Liver (tissue), 9 donors: Measurements from ENCODE around the gene ZMYM4. TPM values are rescaled to one million over a fixed set of nuclear protein-coding genes. Genes with fewer than 3 reads are reported as not detected.

Experiments used
- DNase-seq: peaks from one replicate; pipeline ENCODE4 v3.0.0-alpha.2; 2017; ENCODE audit warnings: low spot score
- H3K27ac ChIP-seq, 2 donors: one replicate each; pipeline ENCODE4 v1.7.0; 2013; ENCODE audit warnings: inconsistent platforms in 2 of 2, low read length in 2 of 2, control low read depth in 1 of 2, low read depth in 1 of 2, mild to moderate bottlenecking in 1 of 2
- H3K27me3 ChIP-seq, 4 donors: one replicate each; pipeline versions ENCODE4 v1.6.1 to v1.7.0; 2013; ENCODE audit warnings: low read length in 3 of 4, inconsistent platforms in 1 of 4, mild to moderate bottlenecking in 1 of 4, moderate library complexity in 1 of 4; ENCODE audit not compliant: control insufficient read depth in 4 of 4, insufficient read depth in 4 of 4
- H3K36me3 ChIP-seq, 4 donors: one replicate each; pipeline versions ENCODE4 v1.6.1 to v1.7.0; 2013; ENCODE audit warnings: low read length in 3 of 4, mild to moderate bottlenecking in 3 of 4, low read depth in 1 of 4, moderate library complexity in 1 of 4; ENCODE audit not compliant: control insufficient read depth in 4 of 4, insufficient read depth in 3 of 4
- H3K4me1 ChIP-seq, 4 donors: one replicate each; pipeline versions ENCODE4 v1.6.1 to v1.7.0; 2013; ENCODE audit warnings: low read length in 3 of 4, mild to moderate bottlenecking in 3 of 4, moderate library complexity in 1 of 4; ENCODE audit not compliant: control insufficient read depth in 4 of 4, insufficient read depth in 4 of 4
- H3K4me3 ChIP-seq, 3 donors: one replicate each; pipeline versions ENCODE4 v1.6.1 to v1.7.0; 2013; ENCODE audit warnings: low read length in 3 of 3, control low read depth in 1 of 3, low read depth in 1 of 3, mild to moderate bottlenecking in 1 of 3
- H3K9ac ChIP-seq, 2 donors: one replicate each; pipeline ENCODE4 v1.7.0; 2013; ENCODE audit warnings: low read length in 2 of 2, mild to moderate bottlenecking in 2 of 2, moderate library complexity in 2 of 2, control low read depth in 1 of 2, low read depth in 1 of 2
- H3K9me3 ChIP-seq, 4 donors: one replicate each; pipeline versions ENCODE4 v1.6.1 to v1.7.0; 2013; ENCODE audit warnings: low read length in 3 of 4; ENCODE audit not compliant: control insufficient read depth in 4 of 4
- ATF3 ChIP-seq: IDR thresholded peaks from 2 replicates; pipeline ENCODE4 v1.6.1; 2016; ENCODE audit warnings: antibody characterized with exemption
- CTCF ChIP-seq: fragments of 150-350 bp; IDR thresholded peaks from 2 replicates; pipeline ENCODE4 v1.5.1; 2017; ENCODE audit warnings: improper control_type of control experiment, low read depth, low read length; ENCODE audit not compliant: missing input control
- EGR1 ChIP-seq, 2 donors: IDR thresholded peaks; 2 replicates each; pipeline ENCODE4 v1.6.1; 2016 to 2018; ENCODE audit warnings: antibody characterized with exemption in 2 of 2, low read depth in 2 of 2
- FOXA1 ChIP-seq: IDR thresholded peaks from 2 replicates; pipeline ENCODE4 v1.6.1; 2016; ENCODE audit warnings: antibody characterized with exemption
- FOXA2 ChIP-seq: IDR thresholded peaks from 2 replicates; pipeline ENCODE4 v1.6.1; 2016; ENCODE audit warnings: antibody characterized with exemption
- GABPA ChIP-seq, 2 donors: IDR thresholded peaks in 1 of 2; conservative IDR thresholded peaks in 1 of 2; 2 replicates each; pipeline ENCODE4 v1.6.1; 2016; ENCODE audit warnings: antibody characterized with exemption in 2 of 2, mild to moderate bottlenecking in 1 of 2, moderate library complexity in 1 of 2
- HNF4A ChIP-seq, 2 donors: conservative IDR thresholded peaks; 2 replicates each; pipeline ENCODE4 v1.6.1; 2016; ENCODE audit warnings: antibody characterized with exemption in 2 of 2, mild to moderate bottlenecking in 2 of 2
- HNF4G ChIP-seq: IDR thresholded peaks from 2 replicates; pipeline ENCODE4 v1.6.1; 2016; ENCODE audit warnings: antibody characterized with exemption
- JUND ChIP-seq, 2 donors: IDR thresholded peaks; 2 replicates each; pipeline ENCODE4 v1.6.1; 2016; ENCODE audit warnings: antibody characterized with exemption in 2 of 2
- MAX ChIP-seq: IDR thresholded peaks from 2 replicates; pipeline ENCODE4 v1.6.1; 2016; ENCODE audit warnings: antibody characterized with exemption
- NR2F2 ChIP-seq: IDR thresholded peaks from 2 replicates; pipeline ENCODE4 v1.6.1; 2016; ENCODE audit warnings: antibody characterized with exemption
- RAD21 ChIP-seq, 2 donors: IDR thresholded peaks; 2 replicates each; pipeline ENCODE4 v1.6.1; 2016; ENCODE audit warnings: antibody characterized with exemption in 2 of 2, mild to moderate bottlenecking in 2 of 2
- REST ChIP-seq: IDR thresholded peaks from 2 replicates; pipeline ENCODE4 v1.6.1; 2016; ENCODE audit warnings: antibody characterized with exemption, mild to moderate bottlenecking
- RXRA ChIP-seq, 2 donors: IDR thresholded peaks; 2 replicates each; pipeline ENCODE4 v1.6.1; 2017 to 2018; ENCODE audit warnings: antibody characterized with exemption in 2 of 2, mild to moderate bottlenecking in 1 of 2
- SP1 ChIP-seq: IDR thresholded peaks from 2 replicates; pipeline ENCODE4 v1.6.1; 2018; ENCODE audit warnings: antibody characterized with exemption, mild to moderate bottlenecking
- TAF1 ChIP-seq: conservative IDR thresholded peaks from 2 replicates; pipeline ENCODE4 v1.6.1; 2016; ENCODE audit warnings: antibody characterized with exemption, mild to moderate bottlenecking
- YY1 ChIP-seq: IDR thresholded peaks from 2 replicates; pipeline ENCODE4 v1.6.1; 2016; ENCODE audit warnings: antibody characterized with exemption, mild to moderate bottlenecking
- ZBTB33 ChIP-seq: IDR thresholded peaks from 2 replicates; pipeline ENCODE4 v1.6.1; 2016; ENCODE audit warnings: antibody characterized with exemption
- WGBS: extraction: QIAGEN DNeasy Blood & Tissue Kit; methylation state at CpG from one replicate; pipeline ENCODE4 v1.1.7; 2013; 5-methylcytosine and 5-hydroxymethylcytosine counted together
- polyA plus RNA-seq, 2 donors: library from polyadenylated mRNA; stranded (reverse) in 1 of 2; unstranded in 1 of 2; fragments of 200-250 nt in 1 of 2; fragments of >200 nt in 1 of 2; fragmentation: Nextera tagmentation in 1 of 2; extraction: Ambion mirVana in 1 of 2; gene quantifications; one replicate each; pipeline versions ENCODE4 v1.2.1 to v1.2.3, GENCODE V29; 2013 to 2015
- total RNA-seq, 2 donors: library from RNA; depleted of rRNA; stranded (reverse); fragments of >200 nt; gene quantifications; one replicate each; pipeline ENCODE4 v1.2.3, GENCODE V29; 2014
- donor health status: healthy.
- donor health status: healthy.
- donor health status: healthy.
- donor health status: healthy.
- donor health status: healthy.

ZMYM4 gene
- total and polyA plus RNA-seq, 4 donors: 5.3 to 16.8 (median 10.5) TPM

- peaks cover 6 to 27% (median 17%) of the 10 kb centered on the region in 4 donors for H3K36me3 ChIP-seq
- 32% methylated on average over 1 of the region's 1 CpG for WGBS
These were observed 186.1 kb downstream of the ZMYM4 start for GRCh38 chr1:35454616-35455015.

More at GRCh38 chr1:35454616-35455015, 186.1 kb downstream of the ZMYM4 start:
- DNase-seq: no peak
- TF ChIP-seq GABPA (IDR thresholded peaks at IDR 0.05 in 1 of 2, conservative IDR thresholded peaks at IDR 0.05 in 1 of 2): no peak
- TF ChIP-seq ZBTB33: no peak
- TF ChIP-seq SP1: no peak
- TF ChIP-seq JUND (IDR thresholded peaks at IDR 0.05): peak in 1 of 2 donors; percentile 46
- TF ChIP-seq FOXA1: no peak
- TF ChIP-seq EGR1 (IDR thresholded peaks at IDR 0.05; ENCODE audit: low read depth in 2 of 2): no peak
- TF ChIP-seq RXRA (IDR thresholded peaks at IDR 0.05): no peak
- no peak for TF ChIP-seq REST
- TF ChIP-seq ATF3: no peak
- no peak for TF ChIP-seq HNF4G
- TF ChIP-seq MAX: peak; percentile 11
- peak in 1 of 2 donors; percentile 8 for TF ChIP-seq RAD21 (IDR thresholded peaks at IDR 0.05)
- no peak for TF ChIP-seq TAF1
- TF ChIP-seq NR2F2: no peak
- peak; percentile 37 for TF ChIP-seq YY1
- no peak for TF ChIP-seq FOXA2
- TF ChIP-seq HNF4A (conservative IDR thresholded peaks at IDR 0.05): peak in 1 of 2 donors; percentile 18
- no peak for TF ChIP-seq CTCF
- H3K4me1 ChIP-seq: peaks cover 0 to 19% (median 13%) of the 10 kb centered on the region in 4 donors
- no peak overlapping the region for H3K4me3 ChIP-seq
- no peaks in the 10 kb centered on the region for H3K9me3 ChIP-seq
- H3K27me3 ChIP-seq: no peaks in the 10 kb centered on the region
- no peak overlapping the region for H3K9ac ChIP-seq
- peak overlapping the region; percentile 4 to 73 for H3K27ac ChIP-seq
